GM21447 (cell line): ENCODE data around the gene USP36.
"Not testable (repeated sequence)": the region's sequence is repeated elsewhere in the genome, so short reads cannot be mapped to it uniquely, and the experiment has no call there.

Experiments used
- ATAC-seq: cut with Tn5 transposase; IDR thresholded peaks from one replicate; pipeline ENCODE4 v1.9.1; 2021; ENCODE audit not compliant: unreplicated experiment

USP36 gene

DNA sequence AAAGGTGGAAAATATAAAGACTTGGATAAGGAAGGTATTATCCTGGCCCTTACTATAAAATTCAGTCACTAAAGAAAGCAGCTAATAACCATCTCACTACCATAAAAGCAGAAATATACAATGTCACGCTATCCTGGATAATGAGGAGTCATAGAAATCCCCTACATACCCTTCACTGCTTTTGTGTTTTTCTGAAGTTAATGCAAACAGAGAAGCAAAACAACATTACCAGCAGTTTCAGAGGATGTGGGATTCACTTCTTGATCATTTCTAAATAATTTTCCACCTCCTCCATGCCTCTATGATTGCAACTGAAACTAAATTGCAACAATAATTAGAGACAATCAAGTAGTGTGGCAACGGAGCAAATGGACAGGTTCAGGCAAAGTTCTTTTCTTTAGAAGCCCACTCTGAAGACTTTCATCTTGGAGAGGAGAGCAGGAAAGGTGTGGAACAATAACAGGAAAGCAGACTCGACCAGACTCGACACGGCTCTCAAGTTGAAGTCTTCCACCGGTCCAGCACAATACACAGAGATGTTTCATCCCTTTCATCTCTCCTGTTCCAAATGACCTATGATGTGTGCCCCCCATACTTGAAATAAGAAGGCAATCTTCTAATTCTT is 68.7 kb downstream of the USP36 start:
- ATAC-seq: no peak

DNA sequence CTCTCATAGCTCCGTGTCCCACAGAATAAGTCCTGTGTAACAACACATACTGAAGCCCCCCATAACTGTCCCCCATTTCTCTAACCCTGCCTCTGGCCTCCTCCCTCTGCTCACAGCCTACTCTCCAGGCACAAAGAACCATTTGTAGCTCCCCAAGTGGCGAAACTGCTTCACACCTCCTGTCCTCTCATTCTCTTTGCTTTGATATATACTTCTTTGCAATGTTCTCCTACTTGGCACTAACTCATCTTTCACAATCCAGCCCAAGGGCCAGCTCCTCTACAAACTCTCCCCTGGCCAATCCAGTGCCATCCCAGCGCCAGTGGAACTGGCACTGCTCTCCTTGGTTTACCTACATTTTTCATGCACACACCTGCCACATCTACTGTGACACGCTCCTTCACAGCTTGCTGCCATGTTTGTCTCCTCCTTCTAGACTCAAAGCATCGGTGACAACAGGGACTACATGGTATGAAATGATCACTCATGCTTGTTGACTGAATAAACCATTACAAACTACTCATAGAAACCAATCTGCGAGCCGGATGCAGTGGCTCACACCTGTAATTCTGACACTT is 71.3 kb downstream of the USP36 start:
- no peak for ATAC-seq

DNA sequence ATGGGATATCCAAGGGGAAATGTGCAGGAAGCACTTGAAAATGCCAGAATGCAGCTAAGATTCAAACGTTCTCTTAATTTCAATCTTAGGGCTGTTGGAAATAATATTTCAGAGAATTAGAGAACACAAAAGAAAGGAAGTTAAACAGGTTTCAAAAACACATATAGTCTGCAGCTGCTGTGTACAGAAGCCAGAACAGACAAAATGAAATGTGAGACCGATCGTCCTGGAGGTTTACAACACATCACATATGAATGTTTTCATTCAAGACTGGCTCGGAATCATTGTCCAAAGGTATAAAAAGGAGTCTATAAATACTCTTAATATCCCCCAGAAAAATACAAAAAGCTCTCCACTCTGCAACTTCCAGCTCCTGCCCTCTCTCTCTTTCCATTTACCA is 72.8 kb downstream of the USP36 start:
- no peak for ATAC-seq

DNA sequence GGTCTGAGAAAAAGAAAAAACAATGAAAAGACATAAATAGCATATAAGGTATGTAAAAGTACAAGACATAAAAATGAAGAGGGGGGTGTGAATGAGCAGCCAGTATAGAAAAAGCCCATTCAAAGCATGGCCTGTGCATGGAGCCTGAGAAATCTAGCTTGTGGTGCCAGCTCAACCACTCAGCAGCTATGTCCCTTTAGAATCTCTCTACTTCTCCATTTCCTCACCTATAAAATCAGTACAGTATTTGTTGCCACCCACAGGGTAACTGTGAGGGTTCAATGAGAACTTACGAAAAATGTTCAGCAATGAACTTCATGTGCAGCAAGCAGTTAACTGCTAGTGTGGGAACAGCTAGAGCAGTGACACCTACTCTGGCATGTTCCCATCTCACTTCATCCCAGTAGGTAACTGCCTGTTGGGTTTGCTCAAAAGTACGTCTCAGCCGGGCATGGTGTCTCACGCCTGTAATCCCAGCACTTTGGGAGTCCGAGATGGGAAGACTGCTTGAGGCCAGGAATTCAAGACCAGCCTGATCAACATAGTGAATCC is 73.8 kb downstream of the USP36 start:
- ATAC-seq: no peak

DNA sequence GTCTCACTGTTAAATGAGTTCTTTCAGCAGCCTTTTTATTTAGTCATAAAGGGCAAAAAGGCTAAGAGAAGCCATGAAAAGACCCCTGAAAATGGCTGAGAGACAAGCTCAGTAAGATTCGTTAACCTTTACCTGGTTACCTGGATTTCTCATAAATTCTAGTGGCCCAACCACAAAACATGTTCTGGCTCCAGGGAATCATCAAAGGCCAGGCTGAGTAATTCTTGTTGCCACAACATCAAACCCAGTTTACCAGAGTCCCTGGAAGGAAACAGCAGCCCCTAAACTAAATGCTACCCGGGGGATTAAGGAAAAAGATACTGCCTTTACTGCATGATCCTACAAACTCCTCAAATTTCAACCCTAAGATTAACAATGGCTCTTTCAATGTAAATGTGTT is 74.4 kb downstream of the USP36 start:
- no peak for ATAC-seq

DNA sequence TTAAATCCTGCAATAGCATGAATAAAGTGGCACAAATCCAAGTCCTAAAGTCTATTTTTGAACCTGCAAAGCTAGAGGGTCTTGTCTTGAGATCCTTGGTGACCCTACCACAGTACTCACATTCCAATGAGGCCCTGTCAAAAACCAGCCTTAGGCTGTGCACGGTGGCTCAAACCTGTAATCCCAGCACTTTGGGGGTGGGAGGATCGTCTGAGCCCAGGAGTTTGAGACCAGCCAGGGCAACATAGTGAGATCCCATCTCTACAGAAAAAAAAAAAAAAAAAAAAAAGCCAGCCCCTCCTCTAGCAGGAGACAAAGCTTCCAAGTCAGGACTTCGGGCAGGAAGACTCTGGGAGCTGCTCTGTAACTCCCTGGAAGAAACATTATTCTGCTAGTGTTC is 74.8 kb downstream of the USP36 start:
- no peak for ATAC-seq

DNA sequence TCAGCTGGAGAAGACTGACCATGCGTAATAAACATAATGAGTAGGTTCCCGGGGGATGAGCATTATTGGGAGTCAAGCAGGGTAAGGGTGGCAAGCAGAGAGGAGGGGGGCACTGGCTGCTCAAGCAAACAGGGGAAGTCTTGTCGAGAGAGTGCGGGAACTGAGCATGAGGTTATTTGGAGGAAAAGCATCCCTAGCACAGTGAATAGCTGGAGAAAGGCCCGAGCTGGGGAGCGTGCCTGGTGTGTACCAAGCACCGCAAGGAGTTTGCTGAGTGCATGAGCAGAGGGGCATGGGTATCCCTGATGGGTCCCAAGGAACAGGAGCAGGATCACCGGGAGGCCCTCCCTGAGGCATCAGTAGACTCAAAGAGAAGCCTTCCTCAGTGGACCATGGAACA is 75.7 kb downstream of the USP36 start:
- no peak for ATAC-seq

DNA sequence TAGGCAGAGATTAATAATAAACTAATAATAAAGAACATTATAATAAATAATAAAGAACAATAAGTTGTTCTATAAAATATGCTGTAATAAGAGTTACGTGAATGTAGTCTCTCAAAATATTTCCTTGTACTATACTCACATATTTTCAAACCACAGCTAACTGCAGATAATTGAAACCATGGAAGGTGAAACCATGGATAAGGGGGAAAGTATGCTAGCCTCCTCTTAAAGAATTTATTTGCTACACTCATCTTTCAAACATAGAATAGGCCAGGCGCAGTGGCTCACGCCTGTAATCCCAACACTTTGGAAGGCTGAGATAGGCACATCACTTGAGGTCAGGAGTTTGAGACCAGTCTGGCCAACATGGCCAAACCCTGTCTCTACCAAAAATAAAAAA is 77.1 kb downstream of the USP36 start:
- ATAC-seq: no peak

DNA sequence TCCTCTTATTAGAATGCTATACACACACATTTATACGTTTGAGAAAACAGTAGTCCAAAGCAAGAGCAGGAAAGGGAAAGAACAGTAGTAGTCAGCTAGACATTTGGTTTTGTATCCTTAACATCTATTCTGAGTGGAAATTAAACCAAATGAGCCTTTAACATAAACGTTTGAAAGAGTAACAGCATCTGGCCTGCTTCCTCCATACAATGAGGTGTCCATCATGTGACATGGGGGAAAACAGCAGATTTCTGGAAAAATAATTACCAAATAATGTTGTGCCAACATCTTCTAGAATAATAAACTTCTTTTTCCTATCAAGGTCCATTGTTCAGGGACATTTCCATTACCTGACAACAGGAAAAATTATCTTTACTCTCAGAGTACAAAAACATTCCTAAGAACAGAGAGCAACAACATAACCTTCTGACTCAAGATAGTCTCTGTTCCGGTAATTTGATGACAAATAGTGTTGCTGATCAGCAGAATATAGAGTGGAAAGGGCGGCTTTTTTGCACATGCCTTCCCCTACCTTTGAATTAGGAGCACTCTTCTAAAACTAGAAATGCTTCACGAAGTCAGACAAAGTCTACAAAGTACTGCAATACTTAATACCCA is 78.7 kb downstream of the USP36 start:
- ATAC-seq: no peak

DNA sequence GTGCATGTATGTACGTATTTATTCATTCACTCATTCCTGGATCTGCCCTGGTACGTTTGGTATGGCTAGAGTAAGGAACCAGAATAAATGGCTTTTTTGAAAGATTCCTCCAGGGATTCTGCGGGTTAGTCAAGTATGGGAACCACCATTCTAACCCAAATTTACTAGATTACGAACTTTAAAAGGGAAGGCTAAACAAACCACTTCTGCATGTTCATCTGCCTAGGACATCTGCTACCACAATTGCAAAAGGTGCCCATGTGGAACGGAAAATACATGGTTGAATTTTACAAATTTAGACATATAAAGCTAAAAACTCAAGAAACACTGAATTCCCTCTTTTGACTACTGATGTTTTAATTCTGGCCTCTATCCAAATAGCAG is 80.7 kb downstream of the USP36 start:
- no peak for ATAC-seq

DNA sequence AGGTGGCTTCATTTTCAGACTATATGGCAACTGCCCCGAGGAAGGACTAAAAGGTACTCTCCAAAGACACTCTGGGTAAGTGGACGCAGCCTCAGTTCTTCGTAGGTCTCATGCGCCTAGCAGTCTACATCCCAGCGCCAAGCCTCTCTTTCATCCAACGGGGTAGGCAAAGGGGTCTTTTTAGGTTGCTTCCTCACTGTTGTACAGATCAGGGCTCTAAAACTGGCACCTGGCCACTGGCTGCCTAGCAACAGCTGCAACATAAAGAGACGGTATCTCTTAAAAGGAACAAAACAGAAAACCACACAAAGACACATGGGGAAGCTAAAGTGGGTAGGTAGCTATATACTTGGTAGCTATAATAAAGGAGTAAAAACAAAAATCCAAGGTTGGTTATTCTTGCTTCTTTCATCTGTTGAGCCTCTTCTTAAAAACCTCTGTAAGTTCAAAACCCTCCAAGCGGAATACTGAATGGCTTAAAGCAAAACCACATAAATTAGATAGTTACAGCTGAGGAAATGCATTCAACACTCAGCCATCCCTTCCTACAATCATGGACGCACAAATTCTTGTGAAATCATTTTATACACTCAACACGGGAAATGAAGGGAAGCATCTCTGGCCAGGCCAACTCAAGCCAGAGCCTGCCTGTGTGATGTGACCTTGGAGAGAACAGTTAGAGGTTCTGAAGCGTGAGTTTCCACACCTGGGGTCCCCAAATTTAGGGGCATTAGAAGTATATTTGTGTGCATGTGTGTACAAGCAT is 81.2 kb downstream of the USP36 start:
- peak; percentile 62 for ATAC-seq

DNA sequence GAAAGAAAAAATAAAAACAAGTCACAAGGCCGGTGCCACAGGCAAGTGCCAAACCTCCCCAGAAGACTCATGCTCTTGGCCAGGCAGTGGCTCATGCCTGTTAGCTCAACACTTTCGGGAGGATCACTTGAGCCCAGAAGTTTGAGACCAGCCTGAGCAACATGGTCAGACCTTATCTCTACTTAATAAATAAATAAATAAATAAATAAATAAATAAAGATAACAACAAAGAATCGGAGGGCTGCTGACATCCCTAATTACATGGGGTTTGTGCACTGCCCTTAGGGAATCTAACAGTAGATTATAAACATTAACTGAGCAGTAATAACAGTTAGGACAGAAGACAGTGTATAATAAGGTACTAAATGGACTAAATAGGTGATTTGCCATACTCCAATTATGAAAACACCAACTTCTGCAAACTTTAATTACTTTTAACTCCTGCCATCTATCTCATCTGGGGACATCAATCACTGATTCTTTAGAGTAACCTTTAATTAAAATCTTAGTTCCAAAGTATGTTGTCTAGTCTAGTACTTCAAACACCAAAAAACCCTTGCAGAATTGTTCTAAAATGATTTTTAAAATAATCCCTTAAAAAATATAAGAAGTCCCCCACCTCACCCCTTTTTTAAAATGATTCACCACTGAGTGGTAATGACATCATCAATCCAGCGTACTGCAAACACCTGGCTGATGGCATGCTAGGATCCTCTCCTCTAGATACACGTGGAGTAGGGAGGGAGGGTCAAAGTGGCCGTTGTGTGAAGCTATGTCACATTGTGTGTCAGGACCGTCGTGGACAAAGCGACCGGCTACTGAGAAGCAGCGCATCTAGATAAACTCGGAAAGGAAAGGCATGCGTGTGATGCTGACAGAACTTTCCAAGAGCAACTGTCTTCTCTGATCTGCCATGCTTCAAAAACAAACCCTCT is 87.0 kb downstream of the USP36 start:
- ATAC-seq: no peak

DNA sequence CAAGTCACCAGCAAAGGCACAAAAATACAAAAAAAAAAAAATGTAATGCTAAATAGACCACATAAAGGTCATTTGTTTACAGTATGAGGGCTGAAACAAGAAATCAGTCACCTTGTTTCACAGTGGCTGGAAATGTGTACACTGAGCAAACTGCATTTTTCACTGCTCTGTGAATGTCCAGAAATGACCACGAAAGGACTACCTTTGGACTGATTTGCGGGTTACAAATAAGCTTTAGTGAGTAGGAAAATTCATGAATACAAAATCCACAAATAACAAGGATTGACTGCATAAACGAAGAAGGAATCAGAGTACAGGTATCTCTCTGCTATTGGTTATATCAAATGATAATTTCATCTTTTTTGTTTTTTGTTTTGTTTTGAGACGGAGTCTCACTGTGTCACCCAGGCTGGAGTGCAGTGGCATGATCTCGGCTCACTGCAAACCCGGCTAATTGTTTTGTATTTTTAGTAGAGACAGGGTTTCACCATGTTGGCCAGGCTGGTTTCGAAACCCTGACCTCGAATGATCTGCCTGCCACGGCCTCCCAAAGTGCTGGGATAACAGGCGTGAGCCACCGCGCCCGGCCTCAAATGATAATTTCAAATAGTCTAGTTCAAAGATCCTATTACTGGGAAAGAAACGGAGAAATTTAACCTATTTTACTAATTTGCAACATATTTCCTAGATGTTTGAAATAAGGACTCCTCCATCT is 89.0 kb downstream of the USP36 start:
- no peak for ATAC-seq

DNA sequence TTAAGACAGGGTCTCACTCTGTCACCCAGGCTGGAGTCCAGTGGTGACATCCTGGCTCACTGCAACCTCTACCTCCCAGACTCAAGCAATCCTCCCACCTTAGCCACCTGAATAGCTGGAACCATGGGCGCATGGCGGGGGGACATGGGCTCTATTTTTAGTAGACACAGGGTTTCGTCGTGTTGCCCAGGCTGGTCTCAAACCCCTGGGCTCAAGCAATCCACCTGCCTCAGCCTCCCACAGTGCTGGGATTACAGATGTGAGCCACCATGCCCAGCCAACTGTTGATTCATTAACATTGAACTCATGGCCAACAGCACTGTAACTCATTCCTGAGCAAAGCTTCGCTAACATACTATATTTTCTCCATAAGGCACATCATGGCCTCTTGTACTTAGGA is 89.6 kb downstream of the USP36 start:
- ATAC-seq: not testable (repeated sequence)

DNA sequence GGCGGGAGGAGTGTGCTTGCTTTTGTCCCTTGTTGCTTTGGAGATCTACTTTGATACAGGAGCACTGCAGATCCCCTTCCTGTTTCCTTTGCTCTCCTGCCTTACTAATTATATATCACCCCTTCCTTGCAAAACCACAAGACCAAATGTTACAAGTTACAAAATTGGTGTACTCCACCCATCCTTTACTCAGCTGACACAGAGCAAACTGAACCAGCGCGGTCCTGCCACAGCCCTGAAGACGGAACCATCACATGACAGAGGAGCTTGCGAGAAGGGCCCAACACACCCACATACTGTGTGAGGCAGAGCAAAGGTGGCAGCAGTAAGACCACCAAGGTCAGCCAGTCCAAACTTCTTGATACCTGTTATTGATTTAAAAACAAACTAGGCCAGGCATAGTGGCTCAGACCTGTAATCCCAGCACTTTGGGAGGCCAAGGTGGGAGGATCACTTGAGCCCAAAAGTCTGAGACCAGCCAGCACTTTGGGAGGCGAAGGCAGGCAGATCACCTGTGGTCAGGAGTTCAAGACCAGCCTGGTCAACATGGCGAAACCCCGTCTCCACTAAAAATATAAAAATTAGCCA is 91.8 kb downstream of the USP36 start:
- peak; percentile 63 for ATAC-seq

DNA sequence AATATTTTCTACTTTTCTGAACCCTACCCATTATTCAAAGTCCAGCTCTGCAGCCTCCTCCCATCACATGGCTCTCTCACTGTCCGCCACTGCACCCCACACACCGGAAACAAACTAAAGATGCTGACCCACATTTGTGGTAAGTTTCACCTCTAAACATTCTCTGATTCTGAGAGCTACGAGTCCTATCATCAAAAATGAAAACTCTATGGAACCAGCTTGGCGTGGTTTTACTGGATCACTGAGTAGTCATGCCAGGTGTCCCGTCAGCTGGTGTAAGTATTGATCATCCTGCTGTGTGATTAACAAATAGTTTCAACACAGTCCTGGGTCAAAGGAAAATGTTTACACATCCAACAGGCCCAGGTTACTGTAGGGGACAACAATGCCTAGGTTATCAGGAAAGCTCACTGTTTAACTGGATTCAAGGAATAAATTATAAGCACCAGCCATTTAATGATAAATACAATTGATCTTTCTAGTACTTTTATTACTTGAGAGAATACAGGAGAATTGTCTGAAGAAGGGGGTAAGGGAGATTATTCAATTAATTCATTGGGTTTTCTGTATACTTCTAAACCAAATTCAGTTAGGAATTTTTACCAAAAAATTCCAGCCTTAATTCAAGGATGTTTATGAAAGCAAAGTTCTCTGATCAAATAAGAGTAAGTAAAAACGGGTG is 92.4 kb downstream of the USP36 start:
- ATAC-seq: peak; percentile 56

DNA sequence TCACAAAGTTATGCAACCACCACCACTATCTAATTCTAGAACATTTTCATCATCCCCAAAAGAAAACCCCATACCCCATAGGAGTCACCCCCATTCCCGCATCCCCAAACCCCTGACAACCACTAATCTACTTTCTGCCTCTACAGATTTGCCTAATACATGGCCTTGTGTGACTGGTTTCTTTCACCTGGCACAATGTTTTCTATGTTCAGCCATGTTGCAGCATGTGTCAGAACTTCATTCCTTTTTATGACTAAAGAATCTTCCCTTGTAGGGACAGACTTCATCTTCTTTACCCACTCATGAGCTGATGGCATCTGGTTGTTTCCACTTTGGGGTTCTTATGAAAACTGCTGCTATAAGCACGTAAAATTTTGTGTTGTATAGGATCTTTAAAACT is 93.1 kb downstream of the USP36 start:
- ATAC-seq: no peak

DNA sequence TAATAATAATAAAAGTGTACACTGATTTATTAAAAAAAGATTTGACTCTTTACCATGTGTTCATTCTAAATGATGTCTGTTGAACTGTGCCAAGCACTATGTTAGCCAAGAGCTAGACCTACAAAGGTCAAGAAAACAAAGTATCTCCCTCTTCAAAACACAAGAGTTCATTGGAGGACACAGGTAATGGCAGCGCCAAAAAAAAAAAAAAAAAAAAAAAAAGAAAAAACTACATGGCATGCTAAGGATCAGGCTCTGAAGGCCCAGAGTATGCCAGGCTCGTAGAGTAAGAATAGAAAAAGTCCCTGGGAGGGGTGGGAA is 93.7 kb downstream of the USP36 start:
- no peak for ATAC-seq

DNA sequence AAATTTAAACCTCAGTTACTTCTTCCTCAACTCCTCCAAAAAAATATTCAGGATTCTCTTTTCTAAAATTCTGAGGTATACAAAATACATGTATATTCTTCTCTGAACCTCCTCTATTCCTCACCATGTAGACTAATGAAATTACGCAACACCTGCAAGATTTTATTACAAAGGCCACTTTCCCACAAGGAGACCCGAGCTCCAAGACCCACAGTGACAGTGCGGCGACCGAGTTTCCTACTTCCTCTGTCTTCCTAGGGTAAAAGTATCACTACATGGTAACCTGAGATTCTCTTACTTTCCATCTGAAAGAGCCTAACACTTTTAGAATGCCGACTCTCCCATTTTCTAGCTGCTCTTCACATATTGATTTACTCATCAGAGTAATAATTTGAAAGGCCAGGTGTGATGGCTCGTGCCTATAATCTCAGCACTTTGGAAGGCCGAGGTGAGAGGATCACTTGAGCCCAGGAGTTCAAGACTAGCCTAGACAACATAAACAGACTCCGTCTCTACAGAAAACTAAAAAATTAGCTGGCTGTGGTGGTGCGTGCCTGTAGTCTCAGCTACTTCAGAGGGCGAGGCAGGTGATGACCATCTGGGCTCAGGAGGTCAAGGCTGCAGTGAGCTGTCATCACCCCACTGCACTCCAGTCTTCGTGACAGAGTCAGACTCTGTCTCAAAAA is 94.2 kb downstream of the USP36 start:
- ATAC-seq: no peak
